HG02798 (cell line): ENCODE measurements around the gene ITPKB.
"Not testable (repeated sequence)": the region's sequence is repeated elsewhere in the genome, so short reads cannot be mapped to it uniquely, and the experiment has no call there.

Source experiments
- ATAC-seq: cut with Tn5 transposase; IDR thresholded peaks from one replicate; pipeline ENCODE4 v1.9.1; 2021; ENCODE audit warnings: mild to moderate bottlenecking; ENCODE audit not compliant: unreplicated experiment, poor library complexity

Gene ITPKB

DNA sequence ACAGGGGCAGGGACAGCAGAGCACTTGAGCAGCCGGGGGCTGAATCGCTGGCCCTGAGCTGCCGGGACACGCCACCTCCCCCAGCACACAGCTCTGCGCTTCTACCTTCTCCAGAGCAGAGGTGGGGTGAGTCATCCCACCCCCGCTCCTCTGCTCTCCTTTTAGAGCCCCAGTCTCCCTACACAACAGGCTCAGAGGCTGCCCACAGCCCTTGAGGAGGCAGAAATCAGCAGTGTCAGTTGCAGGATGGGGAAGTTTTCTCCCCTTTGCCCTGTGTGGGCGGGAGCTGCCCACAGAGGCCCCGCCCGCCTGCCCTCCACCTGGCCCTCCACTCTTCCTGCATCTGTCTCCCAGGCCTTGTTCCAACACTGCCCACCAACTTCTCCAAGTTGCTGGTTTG is 95.9 kb downstream of the ITPKB start:
- ATAC-seq = peak; percentile 65

DNA sequence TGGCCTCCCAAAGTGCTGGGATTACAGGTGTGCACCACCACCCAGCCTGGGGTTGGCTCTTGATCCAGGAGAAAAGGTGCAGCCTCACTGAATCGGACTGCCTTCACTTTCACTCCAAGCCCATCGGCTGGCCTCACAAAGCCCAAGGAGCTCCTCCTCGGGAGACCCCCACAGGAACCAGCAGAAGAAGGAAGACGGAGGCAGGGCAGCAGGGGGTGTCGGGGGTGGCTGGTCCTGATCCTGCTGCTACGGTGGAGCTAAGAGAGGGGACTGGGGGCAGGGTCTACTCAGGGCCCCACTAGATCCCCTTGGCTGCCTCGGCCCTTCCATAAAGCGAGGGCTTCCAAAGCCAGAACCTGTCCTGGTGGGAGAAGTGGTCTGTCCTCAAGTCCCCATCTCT is 96.7 kb downstream of the ITPKB start:
- ATAC-seq = no peak

DNA sequence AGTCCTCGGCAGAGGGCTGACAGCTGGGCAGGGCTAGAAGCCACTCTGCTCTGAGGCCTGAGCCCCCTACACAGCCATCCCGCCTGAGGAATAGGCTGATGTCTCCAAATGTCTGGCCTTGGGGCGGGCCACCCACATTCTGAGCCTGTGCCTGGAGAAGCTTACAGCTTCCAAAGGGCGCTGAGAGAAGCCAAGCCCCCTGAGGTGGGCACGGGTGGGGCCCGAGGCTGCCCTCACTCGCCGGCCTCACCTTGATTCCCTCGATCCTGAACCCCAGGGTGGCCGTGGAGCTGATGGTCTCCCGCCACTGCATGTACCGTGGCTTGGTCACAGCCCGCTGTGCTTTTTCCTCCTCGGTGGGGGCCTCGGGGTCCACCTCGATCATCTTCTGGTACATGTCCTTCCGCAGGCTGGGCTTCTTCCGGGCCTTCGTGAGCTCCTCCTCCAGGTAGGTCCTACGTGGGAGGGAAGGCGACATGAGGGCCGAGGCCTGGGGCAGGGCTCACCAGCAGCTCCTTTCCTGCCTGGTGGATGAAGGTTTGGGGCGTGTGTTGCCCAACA is 97.3 kb downstream of the ITPKB start:
- ATAC-seq = no peak

DNA sequence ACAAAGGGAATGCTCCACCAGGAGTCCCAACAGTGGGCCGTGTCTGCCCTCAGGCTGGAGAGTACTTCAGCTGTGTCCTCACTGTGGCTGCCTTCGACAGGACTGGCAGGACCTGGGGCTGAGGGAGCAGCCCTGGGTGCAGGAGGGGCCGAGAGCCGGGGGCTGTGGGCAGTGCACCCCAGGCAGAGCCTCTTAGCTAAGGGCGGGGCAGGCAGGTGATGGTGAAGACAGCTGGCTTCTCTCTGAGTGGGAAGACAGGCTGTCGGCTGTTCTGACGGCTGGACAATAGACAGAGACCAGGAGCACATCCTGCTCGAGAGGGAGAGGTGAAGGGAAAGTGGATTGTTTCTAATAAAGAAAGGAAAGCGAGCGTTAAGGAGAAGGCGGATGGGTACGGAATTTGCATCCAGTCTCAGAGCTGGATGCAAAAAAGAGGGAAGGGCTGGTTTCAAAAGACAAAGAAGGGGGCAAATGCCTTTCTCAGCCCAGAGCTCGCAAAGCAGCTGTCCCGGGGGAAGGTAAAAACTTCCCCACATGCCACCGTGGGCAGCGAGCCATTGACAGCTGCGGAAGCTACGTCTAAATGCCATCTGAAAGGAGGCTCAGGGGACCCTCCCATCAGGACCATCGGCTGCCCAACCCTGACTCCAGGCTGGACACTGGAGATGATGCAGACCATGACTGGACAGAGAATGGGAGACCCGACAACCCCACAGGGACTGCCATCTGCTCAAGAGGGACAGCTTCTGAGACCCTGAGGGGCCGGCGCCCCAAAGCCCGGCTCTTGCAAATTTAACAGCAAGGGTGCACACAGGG is 98.6 kb downstream of the ITPKB start:
- no peak for ATAC-seq

DNA sequence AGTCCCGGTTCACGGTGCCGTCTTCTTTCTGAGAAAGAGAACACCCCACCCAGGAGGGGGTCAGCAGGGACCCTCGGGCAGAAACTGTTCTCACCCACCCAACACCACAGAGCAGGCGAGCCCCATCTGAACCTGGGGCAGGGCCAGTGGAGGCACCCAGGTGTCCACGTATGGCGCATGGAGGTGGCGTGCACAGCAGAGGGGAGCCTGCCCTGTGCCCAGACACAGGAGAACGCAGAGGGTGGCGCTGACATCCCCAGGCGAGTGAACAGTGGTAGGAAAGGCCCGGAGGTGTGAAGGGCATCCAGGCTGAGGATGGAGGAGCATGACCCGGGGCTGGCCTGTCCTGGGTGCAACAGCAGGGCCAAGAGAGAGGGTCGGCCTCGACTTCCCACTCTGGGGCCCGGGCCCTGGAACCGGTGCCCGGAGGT is 99.4 kb downstream of the ITPKB start:
- no peak for ATAC-seq

DNA sequence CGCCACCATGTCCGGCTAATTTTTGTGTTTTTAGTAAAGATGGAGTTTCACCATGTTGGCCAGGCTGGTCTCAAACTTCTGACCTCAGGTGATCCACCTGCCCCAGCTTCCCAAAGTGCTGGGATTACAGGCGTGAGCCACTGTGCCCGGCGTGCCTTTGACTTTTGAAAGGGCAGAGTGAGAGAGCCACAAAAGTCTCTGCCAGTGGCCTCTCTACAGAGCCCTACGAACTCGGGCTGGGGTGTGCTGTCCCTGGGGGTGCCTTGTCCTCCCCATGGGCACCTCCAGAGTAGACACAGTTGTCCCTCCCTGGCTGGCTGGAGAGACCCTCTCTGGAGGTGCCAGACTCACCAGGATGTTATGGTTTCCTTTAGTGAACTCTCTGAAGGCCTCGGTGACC is 99.9 kb downstream of the ITPKB start:
- not testable (repeated sequence) for ATAC-seq

DNA sequence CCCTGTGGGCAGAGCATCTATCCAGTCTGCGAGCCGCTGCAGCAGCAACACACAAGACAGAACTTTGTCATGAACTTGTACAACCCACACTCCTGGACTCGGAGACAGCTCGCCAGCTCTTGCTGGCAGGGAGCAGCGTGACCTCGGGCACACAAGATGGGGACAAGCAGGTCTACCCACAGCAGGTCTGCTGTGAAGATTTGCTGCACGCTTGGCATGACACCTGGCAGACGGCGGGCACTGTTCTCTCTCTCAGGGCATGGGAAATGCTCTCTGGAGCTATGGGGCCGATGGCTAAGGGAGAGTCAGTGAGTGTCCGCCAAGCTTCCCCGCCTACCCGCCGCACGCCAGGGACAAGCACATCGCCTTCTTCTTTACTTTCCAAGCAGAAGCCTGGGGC is 100.5 kb downstream of the ITPKB start:
- ATAC-seq = no peak

DNA sequence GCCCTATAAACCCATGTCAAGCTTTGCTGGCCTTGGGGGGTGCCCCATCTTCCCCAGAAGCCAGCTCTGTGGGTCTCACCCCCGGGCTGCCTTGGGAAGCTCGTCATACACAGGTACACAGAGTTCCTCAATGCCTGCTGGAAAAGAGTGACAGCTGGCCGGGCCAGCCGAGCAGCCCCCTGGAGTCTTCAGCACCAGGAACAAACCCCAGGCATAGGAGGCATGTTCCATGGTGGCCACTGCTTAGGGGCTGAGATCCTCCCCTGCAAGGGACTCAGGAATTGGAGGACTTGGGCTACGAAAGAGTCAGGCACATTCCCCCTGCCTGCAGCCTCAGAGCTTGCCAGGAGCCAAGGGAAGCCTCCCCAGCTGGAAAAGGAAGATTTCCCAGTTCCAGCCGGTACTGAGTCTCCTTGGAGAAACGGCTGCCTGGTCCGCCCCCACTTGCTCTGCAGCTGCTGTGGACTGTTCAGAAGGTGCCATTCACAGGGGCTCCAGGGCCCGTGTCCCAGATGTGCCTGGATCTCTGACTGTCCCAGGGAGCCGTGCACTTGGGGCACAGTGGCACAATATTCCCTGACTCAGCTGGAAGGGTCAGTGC is 101.0 kb downstream of the ITPKB start:
- no peak for ATAC-seq

DNA sequence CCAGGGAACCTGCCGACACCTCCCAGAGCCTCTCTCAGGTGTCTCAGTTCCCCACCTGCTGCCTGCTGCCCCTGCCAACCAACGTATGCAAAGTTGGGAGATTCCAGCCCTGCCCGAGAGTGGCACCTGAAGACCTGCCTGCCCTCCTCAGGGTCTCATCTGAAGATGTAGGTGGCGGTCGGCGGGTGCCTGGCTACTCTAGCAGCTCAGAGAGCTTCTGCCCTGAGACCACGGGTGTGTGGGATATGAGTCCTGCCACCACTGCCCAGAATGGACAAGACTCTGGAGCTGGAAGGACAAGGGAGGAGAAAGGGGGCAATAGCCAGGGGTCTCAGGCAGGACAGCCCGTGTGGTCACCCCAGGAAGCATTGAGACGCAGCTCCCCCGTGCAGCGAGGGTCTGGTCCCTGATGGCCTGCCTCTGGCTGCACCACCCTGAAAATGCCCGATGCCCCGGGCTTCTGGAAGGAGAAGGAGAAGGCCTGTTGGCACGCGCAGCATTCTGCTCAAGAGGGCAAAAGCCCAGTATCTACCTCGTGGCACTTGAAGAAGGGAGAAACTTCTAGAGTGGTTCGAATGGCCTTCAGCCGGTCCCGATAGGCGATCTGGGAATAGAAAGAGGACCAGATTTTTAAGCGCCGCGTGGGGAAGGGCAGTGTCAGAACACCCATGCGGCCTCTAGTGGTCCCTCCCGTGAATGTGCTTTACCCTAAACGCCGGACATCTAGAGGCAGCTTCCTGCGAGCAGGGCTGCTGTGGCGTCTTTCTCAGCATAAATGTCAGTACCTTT is 101.7 kb downstream of the ITPKB start:
- ATAC-seq = no peak

DNA sequence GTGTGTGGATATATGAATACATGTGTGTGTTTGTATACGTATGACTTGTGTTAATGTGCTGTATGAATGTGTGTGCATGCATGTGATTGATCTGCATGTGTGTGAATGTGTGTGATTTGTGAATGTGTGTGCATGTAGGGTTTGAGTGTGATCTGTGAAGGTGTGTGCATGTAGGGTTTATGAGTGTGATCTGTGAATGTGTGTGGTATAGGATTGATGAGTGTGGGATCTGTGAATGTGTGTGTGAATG is 102.3 kb downstream of the ITPKB start:
- no peak for ATAC-seq

DNA sequence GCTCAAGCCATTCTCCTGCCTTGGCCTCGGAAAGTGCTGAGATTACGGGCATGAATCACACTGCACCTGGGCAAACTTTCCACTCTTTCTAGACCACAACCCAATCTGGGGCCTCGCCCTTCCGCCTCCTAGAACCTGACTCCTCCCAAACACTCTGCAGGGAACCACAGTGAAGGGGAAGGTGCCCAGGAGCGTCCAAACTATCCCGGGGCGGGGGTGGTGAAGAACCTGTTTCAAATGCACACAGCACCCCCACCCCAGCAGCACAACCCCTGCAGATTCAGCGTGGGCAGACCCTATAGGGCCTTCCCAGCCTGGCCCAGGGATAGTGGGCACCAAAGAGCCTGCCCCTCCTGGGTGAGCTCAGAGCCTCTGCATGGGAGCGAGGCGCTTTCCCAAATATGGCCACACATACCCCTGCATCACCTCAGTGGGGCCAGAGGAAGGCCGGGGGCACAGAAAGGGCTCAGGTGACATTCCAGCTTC is 103.6 kb downstream of the ITPKB start:
- no peak for ATAC-seq

DNA sequence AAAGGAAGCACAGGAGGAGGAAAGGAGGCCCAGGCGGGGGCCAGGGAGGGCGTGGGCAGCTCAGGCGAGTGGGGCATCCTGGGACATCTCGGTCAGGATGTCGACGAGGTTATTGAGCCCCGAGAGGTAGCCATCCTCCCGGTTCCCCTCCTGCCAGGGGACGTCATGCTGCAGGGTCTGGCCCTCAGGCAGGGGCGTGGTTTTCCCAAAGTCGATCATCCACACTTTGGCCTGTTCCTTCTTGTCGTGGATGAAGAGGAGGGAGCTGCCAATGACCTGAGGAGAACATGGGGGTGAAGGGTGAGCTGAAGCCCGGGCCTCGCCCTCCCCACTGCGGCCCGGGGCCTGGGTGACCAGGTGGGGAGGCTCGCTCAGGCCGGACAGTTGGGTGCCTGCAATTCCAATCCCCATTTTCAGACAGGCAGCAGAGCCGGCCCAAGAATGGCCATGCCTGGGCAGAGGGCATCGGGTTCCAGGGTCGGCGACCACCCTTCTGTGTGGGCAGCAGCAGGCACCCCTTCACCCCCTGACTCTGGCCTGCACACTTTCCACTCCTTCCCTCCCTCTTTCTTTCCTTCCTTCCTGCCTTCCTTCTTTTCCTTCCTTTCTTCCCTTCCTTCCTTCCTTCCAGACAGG is 104.4 kb downstream of the ITPKB start:
- ATAC-seq = no peak

DNA sequence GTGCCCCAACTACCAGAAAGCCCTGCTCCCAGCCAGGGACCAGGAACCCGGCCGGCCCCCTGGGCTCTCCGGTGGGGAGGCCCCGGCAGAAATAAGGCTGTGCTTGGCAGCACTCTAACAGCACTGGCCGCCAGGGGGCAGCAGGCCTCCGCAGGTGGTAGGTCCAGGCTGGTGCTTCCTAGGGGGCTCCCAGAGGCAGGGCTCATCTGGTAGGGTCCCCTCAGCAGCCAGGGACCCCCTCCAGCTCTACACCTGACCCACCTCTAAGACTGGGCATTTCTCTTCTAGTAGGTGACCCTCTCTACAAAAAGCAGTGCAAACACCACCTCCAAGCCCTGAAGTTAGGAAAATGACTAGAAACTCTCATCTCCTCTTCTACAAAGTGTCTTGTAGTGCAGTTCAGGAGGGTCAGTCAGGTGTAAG is 104.9 kb downstream of the ITPKB start:
- ATAC-seq = peak; percentile 83

DNA sequence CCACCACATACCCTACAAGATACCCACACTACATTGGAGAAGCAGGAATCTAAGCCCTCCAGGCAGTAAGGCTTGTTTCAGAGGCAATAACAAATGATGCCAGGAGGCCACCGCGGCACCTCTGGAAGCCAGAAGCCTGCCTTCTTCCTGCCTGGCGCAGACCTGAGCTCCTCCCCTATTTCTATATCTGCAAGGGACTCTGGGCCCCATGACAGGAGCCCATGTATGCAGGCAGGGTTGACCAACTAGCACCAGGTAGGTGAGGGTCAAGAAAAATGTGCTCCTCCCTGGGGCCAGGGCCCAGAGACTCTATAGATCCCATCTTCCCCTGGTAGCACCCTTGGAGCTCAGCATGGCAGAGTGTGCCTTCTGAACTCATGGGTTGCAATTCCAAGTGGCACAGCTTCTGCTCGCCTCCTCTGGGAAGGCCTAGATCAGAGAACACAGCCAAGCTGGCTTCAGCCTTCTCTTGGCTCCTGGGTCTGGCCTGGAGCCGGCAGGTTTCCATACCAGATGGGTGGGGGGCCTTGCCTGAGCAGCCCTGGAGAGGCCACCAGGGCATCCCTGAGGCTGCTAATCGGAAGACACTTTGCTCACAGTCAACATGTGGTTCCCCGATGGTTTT is 105.4 kb downstream of the ITPKB start:
- ATAC-seq = peak; percentile 16

DNA sequence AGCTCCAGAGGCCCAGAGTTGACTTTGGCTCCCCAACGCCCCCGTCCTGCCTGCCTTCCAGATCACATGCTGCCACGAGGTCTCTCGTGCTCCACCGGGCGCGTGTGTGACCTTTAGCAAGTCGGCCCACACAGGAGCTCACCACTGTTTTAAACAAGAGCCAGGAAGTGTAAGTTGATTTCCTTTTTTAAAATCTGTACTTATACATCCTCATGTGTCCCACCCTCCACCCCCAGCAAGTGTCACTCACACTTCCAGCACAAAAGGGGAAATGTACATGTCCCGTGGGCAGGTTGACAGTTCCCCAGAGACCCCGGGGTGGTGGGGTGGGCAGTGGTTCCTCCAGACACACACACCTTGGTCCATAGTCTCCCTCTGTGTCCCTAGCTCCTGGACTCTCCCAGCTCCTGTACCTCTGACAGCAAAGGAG is 106.1 kb downstream of the ITPKB start:
- no peak for ATAC-seq

DNA sequence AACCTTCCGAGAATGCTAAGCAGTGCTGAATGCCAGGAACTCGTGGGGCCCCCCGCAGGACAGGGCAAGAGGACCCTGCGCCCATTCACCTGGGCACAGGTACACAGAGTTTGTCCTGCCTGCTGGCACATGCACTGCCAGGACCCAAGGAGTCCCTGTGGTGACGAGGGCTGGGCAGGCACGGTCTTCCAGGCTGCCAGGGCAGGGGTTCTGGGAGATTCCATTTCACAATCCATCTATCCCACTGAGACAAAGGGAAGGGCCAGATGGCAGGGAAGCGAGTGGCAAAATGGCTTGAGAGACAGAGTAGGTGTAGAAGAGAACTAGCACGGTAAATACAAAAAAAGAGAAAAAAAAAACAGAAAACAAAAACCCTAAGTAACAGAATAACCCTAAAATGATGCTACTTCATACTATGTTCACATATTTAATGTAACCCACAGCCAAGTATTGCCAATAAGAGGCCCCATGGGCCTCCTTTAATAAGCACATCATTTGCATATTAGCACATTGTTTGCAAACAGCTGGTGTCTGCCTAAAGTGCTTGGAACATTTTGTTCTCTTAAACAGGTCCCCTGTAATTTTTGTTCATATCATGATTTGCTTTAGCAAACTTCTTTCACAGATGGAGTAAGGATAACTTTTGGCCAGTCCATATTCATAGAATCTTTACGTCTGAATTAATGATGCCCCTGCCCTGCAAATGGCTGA is 106.8 kb downstream of the ITPKB start:
- no peak for ATAC-seq

DNA sequence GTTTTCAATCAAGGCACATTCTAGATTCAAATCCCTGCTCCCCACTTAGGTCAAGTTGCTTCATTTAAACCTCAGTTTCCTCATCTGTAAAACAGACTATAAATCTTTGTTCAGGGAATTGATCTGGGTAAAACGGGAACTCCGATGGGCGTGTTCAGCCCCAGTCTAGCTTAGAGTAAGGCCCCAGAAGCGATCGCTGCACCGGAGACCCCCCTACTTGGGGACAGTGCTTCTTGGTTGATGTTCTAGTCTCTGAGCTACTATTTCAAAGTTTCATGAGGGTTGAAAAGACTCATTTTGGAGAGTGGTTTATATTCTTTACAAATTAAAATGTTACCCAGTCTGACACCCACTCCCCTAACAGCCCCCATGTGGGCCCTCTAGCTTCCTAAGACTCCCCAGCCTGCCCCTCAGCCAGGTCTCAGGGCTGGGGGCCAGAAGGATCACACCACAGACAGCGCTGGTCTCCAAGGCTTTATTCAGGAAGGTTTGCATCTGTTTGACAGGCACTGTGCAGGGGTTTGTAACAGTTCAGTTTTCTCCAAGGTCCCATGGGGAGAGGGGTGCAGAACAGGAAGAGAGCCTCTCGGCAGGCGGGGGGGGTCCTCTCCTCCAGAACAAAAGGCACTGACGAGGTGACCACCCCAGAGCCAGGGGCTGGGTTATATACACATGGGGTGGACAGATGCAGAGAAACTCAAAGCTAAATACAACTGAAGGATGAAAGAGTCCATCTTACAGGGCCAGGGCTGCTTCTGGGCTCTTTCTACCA is 107.7 kb downstream of the ITPKB start:
- ATAC-seq = no peak

DNA sequence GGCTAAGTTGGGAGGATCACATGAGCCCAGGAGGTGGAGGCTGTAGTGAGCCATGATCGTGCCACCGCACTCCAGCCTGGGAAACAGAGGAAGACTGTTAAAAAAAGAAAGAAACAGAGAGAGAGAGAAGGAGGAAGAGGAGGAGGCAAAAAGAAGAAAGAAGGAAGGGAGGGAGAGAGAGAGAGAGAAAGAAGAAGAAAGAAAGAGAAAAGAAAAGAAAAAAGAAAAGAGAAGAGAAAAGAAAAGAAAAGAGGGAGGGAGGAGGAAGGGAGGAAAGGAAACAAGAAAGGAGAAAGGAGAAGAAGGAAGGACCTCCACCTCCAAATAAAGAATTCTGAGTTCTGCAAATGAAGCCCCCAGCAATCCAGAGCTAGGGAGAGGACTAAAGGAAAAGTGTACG is 108.5 kb downstream of the ITPKB start:
- no peak for ATAC-seq
